Gastrocnemius medialis (tissue), 4 donors: ENCODE data around the gene MEN1.

ENCODE experiments used
- POLR2A ChIP-seq, 2 donors: fragments of 450-650 bp; IDR thresholded peaks; one replicate each; pipeline ENCODE4 v1.6.1; 2017; ENCODE audit warnings: antibody characterized with exemption in 2 of 2, mild to moderate bottlenecking in 2 of 2, moderate library complexity in 2 of 2
- TF ChIP-seq, protein P1 (sequence below), 5 experiments: fragments of 450-650 bp in 3 of 5; fragments of 200-600 bp in 2 of 5; sonication (generic) in 2 of 5; IDR thresholded peaks in 4 of 5; conservative IDR thresholded peaks in 1 of 5; 1 replicate in 4 of 5; 2 replicates in 1 of 5; pipeline ENCODE4 v1.5.1; 2016 to 2019; ENCODE audit warnings: antibody characterized with exemption in 5 of 5, mild to moderate bottlenecking in 3 of 5, moderate library complexity in 3 of 5

GRCh38 chr11:64834031-64834722, 23.8 kb upstream of the MEN1 start:
- TF ChIP-seq, protein P1, sequence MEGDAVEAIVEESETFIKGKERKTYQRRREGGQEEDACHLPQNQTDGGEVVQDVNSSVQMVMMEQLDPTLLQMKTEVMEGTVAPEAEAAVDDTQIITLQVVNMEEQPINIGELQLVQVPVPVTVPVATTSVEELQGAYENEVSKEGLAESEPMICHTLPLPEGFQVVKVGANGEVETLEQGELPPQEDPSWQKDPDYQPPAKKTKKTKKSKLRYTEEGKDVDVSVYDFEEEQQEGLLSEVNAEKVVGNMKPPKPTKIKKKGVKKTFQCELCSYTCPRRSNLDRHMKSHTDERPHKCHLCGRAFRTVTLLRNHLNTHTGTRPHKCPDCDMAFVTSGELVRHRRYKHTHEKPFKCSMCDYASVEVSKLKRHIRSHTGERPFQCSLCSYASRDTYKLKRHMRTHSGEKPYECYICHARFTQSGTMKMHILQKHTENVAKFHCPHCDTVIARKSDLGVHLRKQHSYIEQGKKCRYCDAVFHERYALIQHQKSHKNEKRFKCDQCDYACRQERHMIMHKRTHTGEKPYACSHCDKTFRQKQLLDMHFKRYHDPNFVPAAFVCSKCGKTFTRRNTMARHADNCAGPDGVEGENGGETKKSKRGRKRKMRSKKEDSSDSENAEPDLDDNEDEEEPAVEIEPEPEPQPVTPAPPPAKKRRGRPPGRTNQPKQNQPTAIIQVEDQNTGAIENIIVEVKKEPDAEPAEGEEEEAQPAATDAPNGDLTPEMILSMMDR (IDR thresholded peaks at IDR 0.05 in 4 of 5, conservative IDR thresholded peaks at IDR 0.05 in 1 of 5) = no peak
- no peak for TF ChIP-seq POLR2A (IDR thresholded peaks at IDR 0.05)
